Adrenal gland (tissue), 12 donors: ENCODE results near the gene SLC35F1. TPM values are rescaled to one million over a fixed set of nuclear protein-coding genes. Genes with fewer than 3 reads are reported as not detected.

ENCODE experiments used
- DNase-seq, 7 donors: peaks; one replicate each; pipeline ENCODE4 v3.0.0-alpha.2; 2019 to 2020
- H3K27ac ChIP-seq, 5 donors: fragments of 200-600 bp; sonication (generic) in 4 of 5; 1 replicate in 3 of 5; 2 replicates in 2 of 5; pipeline versions ENCODE4 v1.5.1 to v1.8.0; 2016 to 2020; ENCODE audit warnings: mild to moderate bottlenecking in 1 of 5
- H3K27me3 ChIP-seq: fragments of 200-600 bp; 2 replicates; pipeline ENCODE4 v1.8.0; 2021
- H3K36me3 ChIP-seq, 2 donors: fragments of 200-600 bp; replicated peaks in 1 of 2; 1 replicate in 1 of 2; 2 replicates in 1 of 2; pipeline versions ENCODE4 v1.5.1 to v1.8.0; 2018 to 2022
- H3K4me1 ChIP-seq, 2 donors: fragments of 200-600 bp; replicated peaks in 1 of 2; 1 replicate in 1 of 2; 2 replicates in 1 of 2; pipeline versions ENCODE4 v1.5.1 to v1.8.0; 2018 to 2021
- H3K4me3 ChIP-seq, 4 donors: fragments of 200-600 bp; sonication (generic) in 3 of 4; one replicate each; pipeline ENCODE4 v1.5.1; 2016 to 2018
- H3K9me3 ChIP-seq, 3 donors: fragments of 200-600 bp; sonication (generic) in 1 of 3; replicated peaks in 1 of 3; 1 replicate in 2 of 3; 2 replicates in 1 of 3; pipeline versions ENCODE4 v1.5.1 to v1.8.0; 2016 to 2021
- CTCF ChIP-seq, 6 experiments: fragments of 450-650 bp in 4 of 6; fragments of 200-600 bp in 2 of 6; sonication (generic) in 1 of 6; IDR thresholded peaks; 1 replicate in 5 of 6; 2 replicates in 1 of 6; pipeline versions ENCODE4 v1.5.1 to v1.8.0; 2016 to 2021; ENCODE audit warnings: antibody characterized with exemption in 6 of 6, mild to moderate bottlenecking in 2 of 6, moderate library complexity in 1 of 6
- POLR2A ChIP-seq, 2 donors: fragments of 450-650 bp; IDR thresholded peaks; one replicate each; pipeline ENCODE4 v1.6.1; 2017; ENCODE audit warnings: antibody characterized with exemption in 2 of 2, mild to moderate bottlenecking in 2 of 2, moderate library complexity in 1 of 2
- WGBS, 4 donors: extraction: QIAGEN DNeasy Blood & Tissue Kit in 2 of 4; methylation state at CpG; one replicate each; pipeline versions ENCODE4 v1.1.5 to v1.1.7; 2013 to 2017; 5-methylcytosine and 5-hydroxymethylcytosine counted together
- intact Hi-C, 2 donors: fragments of 100-400 bp; cut with DNase I; formaldehyde crosslinking; loops; one replicate each; pipeline versions ENCODE4 v1.14.1 to v1.15.0; 2022 to 2023
- polyA plus RNA-seq, 3 donors: library from polyadenylated mRNA; stranded (reverse); fragments of 200-250 nt in 2 of 3; fragments of 350-450 nt in 1 of 3; fragmentation: Illumina TruSeq in 1 of 3; extraction: RNeasy Lipid Tissue Mini Kit (QIAGEN cat#74804) in 1 of 3; gene quantifications; one replicate each; pipeline ENCODE4 v1.2.3, GENCODE V29; 2013 to 2014
- total RNA-seq, 9 donors: library from RNA; depleted of rRNA in 4 of 9; stranded (reverse); fragments of >200 nt in 4 of 9; fragments of 120-200 nt in 1 of 9; fragmentation: NEBNext Ultra II Directional in 1 of 9; extraction: Animal tissue kit (Norgen Biotek cat#: 25700) in 1 of 9; gene quantifications; one replicate each; pipeline versions ENCODE4 v1.1.0 to v1.2.4, GENCODE V29; 2013 to 2023
- donor health status: healthy with polysubstance abuse.
- donor health status: Bipolar disorder and iron deficiency.
- donor health status: DM: yes; HTN: yes; CAD: no.
- donor health status: DM: no; HTN: no; CAD: no.
- donor health status: DM: no; HTN: no; CAD: no.
- donor health status: DM: yes; HTN: yes; CAD: no.

SLC35F1 gene
- total and polyA plus RNA-seq, 12 donors: 0.32 to 4.0 (median 1.7) TPM

DNA sequence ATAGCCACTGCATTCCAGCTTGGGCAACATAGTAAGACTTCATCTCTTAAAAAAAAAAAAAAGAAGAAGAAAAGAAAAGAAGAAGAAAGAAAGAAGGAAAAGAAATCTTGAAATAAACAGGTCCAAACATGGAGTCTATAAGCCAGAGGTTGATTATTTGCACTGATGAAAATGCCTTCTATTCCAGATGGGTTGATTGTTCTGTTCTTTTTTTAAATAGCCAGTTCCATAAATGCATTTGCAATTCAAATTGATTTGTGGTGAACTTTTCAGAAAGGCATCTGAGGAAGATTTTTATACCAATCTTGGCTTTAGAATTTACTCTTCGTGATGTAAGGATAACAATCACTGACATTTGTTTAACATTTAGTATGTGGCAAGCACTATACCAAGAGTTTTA, 397.3 kb downstream of the SLC35F1 start:
- H3K27ac ChIP-seq: no peak overlapping the region
- intact Hi-C loops: no loop called here
- H3K27me3 ChIP-seq: no peaks in the 10 kb centered on the region
- H3K36me3 ChIP-seq: no peaks in the 10 kb centered on the region
- no peaks in the 10 kb centered on the region for H3K9me3 ChIP-seq
- no peak for TF ChIP-seq POLR2A (IDR thresholded peaks at IDR 0.05)
- TF ChIP-seq CTCF (IDR thresholded peaks at IDR 0.05): no peak
- no peak for DNase-seq
- H3K4me1 ChIP-seq: no peaks in the 10 kb centered on the region
- 71 to 84% (median 80%) methylated on average over 1 of the region's 1 CpG for WGBS, 4 donors
- no peak overlapping the region for H3K4me3 ChIP-seq

DNA sequence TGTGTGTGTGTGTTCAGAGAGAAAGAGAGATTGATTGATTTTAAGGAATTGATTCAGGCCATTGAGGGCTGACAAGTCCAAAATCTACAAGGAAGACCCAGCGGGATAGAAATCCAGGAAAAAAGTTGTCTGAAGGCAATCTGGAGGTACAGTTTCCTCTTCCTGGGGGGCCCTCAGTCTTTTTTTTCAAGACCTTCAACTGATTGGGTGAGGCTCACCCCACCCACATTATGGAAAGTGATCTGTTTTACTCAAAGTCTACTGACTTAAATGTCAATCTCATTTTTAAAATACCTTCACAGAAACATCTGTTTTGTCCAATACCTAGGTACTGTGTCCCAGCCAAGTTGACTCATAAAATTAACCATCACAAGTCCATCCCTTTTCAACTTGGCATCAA, 398.0 kb downstream of the SLC35F1 start:
- TF ChIP-seq CTCF (IDR thresholded peaks at IDR 0.05) (no peak), POLR2A (IDR thresholded peaks at IDR 0.05) (no peak)
- H3K27ac ChIP-seq: no peak overlapping the region
- no peaks in the 10 kb centered on the region for H3K4me1 ChIP-seq
- DNase-seq: no peak
- H3K36me3 ChIP-seq: no peaks in the 10 kb centered on the region
- H3K4me3 ChIP-seq: no peak overlapping the region
- WGBS, 4 donors: 75 to 100% (median 88%) methylated on average over 1 of the region's 1 CpG
- H3K9me3 ChIP-seq: no peaks in the 10 kb centered on the region
- intact Hi-C loops: no loop called here
- H3K27me3 ChIP-seq: no peaks in the 10 kb centered on the region

- intact Hi-C loops: no loop called here
- no peak for DNase-seq
- WGBS, 4 donors: 71 to 77% (median 74%) methylated on average over 6 of the region's 6 CpGs
- Histone ChIP-seq H3K4me3 (no peak overlapping the region), H3K27me3 (no peaks in the 10 kb centered on the region), H3K36me3 (no peaks in the 10 kb centered on the region), H3K9me3 (no peaks in the 10 kb centered on the region), H3K4me1 (no peaks in the 10 kb centered on the region), H3K27ac (no peak overlapping the region)
- TF ChIP-seq POLR2A (IDR thresholded peaks at IDR 0.05): no peak
Observed at GRCh38 chr6:118306392-118307238, 399.6 kb downstream of the SLC35F1 start.

DNA sequence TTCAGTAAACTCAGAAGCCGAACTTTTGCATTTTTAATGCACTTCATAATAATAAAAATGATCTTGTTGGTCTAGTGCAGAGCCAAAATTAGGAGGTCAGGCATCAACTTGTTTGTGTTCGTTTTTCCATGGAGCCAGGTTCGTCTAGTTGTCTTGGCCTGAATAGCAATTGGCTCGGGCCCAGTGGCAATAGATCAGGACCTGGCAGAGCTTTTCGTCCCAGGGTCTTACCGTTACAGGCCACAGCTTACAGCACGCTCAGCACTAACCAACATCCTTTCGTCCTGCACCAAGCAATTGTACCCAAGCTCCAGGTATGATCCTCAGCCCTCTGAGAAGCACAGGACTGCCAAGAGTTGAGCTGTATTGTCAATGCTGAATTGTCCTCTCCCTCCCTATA, 400.5 kb downstream of the SLC35F1 start:
- H3K27ac ChIP-seq: no peak overlapping the region
- intact Hi-C loops: no loop called here
- H3K27me3 ChIP-seq: no peaks in the 10 kb centered on the region
- WGBS, 4 donors: 59 to 68% (median 66%) methylated on average over 8 of the region's 8 CpGs
- H3K4me3 ChIP-seq: no peak overlapping the region
- H3K9me3 ChIP-seq: no peaks in the 10 kb centered on the region
- DNase-seq: no peak
- TF ChIP-seq CTCF (IDR thresholded peaks at IDR 0.05): no peak
- TF ChIP-seq POLR2A (IDR thresholded peaks at IDR 0.05): no peak
- H3K4me1 ChIP-seq: no peaks in the 10 kb centered on the region
- H3K36me3 ChIP-seq: no peaks in the 10 kb centered on the region
